Endothelial cell of umbilical vein (primary cell): ENCODE data around the gene SPECC1L. TPM values are rescaled to one million over a fixed set of nuclear protein-coding genes. Genes with fewer than 3 reads are reported as not detected.

ENCODE experiments used
- BruUV-seq: library from RNA; stranded (reverse); fragments of 400-500 nt; replicated peaks from 2 replicates; lab custom pipeline; 2021; lab: Mats Ljungman, UMichigan
- CTCF ChIA-PET: fragments of 300-600, 350-600 bp; sonication (Branson Sonifier 250); formaldehyde crosslinking; loops from one replicate; lab custom pipeline; 2021; ENCODE audit warnings: antibody characterized with exemption, inconsistent platforms; lab: Charles Lee
- POLR2A ChIA-PET: fragments of 300-600, 350-600 bp; sonication (Branson Sonifier 250); formaldehyde crosslinking; loops from one replicate; lab custom pipeline; 2021; ENCODE audit warnings: antibody characterized with exemption, inconsistent platforms; lab: Charles Lee
- DNase-seq: peaks from one replicate; pipeline ENCODE4 v3.0.0-alpha.2; 2011; ENCODE audit warnings: low read depth, low spot score
- FAIRE-seq: peaks from 2 replicates; lab custom pipeline; 2011; peaks lifted over from hg19 to GRCh38; lab: Jason Lieb, UNC
- H2AFZ ChIP-seq: 2 replicates; pipeline ENCODE4 v1.6.0; 2012; ENCODE audit warnings: low read depth, low read length, control low read depth, inconsistent platforms
- H3K27ac ChIP-seq: 2 replicates; pipeline ENCODE4 v1.5.1; 2011; ENCODE audit warnings: low read depth, mild to moderate bottlenecking, control low read depth, low read length, moderate library complexity; ENCODE audit not compliant: insufficient read depth
- H3K27me3 ChIP-seq, 2 experiments: 2 replicates each; pipeline versions ENCODE4 v1.6.0 to v1.6.1; 2011; ENCODE audit warnings: low read length in 2 of 2, mixed read lengths in 1 of 2; ENCODE audit not compliant: control insufficient read depth in 2 of 2, insufficient read depth in 2 of 2
- H3K36me3 ChIP-seq, 2 experiments: 2 replicates in 1 of 2; 3 replicates in 1 of 2; pipeline ENCODE4 v1.5.1; 2011; ENCODE audit warnings: low read length in 2 of 2, mild to moderate bottlenecking in 1 of 2, moderate library complexity in 1 of 2; ENCODE audit not compliant: control insufficient read depth in 2 of 2, insufficient read depth in 2 of 2; ENCODE audit errors: extremely low read depth in 1 of 2
- H3K4me1 ChIP-seq: 3 replicates; pipeline ENCODE4 v1.5.1; 2011; ENCODE audit warnings: mild to moderate bottlenecking, low read length; ENCODE audit not compliant: control insufficient read depth, insufficient read depth; ENCODE audit errors: extremely low read depth
- H3K4me2 ChIP-seq: 2 replicates; pipeline ENCODE4 v1.6.1; 2011; ENCODE audit warnings: low read length, control low read depth, mixed read lengths; ENCODE audit not compliant: insufficient read depth
- H3K4me3 ChIP-seq, 3 experiments: fragments of 200-600 bp in 1 of 3; sonication (generic), shearing (Covaris generic) in 1 of 3; replicated peaks in 1 of 3; 2 replicates each; pipeline ENCODE4 v1.5.1; 2011 to 2016; ENCODE audit warnings: control low read depth in 3 of 3, low read length in 3 of 3, mild to moderate bottlenecking in 2 of 3, inconsistent platforms in 1 of 3, low read depth in 1 of 3, moderate library complexity in 1 of 3; ENCODE audit not compliant: insufficient read depth in 1 of 3
- H3K79me2 ChIP-seq: 2 replicates; pipeline ENCODE4 v1.6.0; 2012; ENCODE audit warnings: low read length, inconsistent platforms; ENCODE audit not compliant: control insufficient read depth, insufficient read depth
- H3K9ac ChIP-seq: replicated peaks from 2 replicates; pipeline ENCODE3; 2011; ENCODE audit warnings: low read length, control low read depth; ENCODE audit not compliant: insufficient read depth; ENCODE audit errors: extremely low read depth
- H3K9me1 ChIP-seq: replicated peaks from 3 replicates; pipeline ENCODE4 v1.6.0; 2011; ENCODE audit warnings: mild to moderate bottlenecking, low read length; ENCODE audit not compliant: control insufficient read depth, insufficient read depth; ENCODE audit errors: extremely low read depth
- H3K9me3 ChIP-seq: replicated peaks from 2 replicates; pipeline ENCODE4 v1.5.1; 2012; ENCODE audit warnings: low read length, inconsistent platforms; ENCODE audit not compliant: control insufficient read depth, insufficient read depth
- H4K20me1 ChIP-seq: replicated peaks from 2 replicates; pipeline ENCODE3; 2011; ENCODE audit warnings: mild to moderate bottlenecking, low read length; ENCODE audit not compliant: control insufficient read depth, insufficient read depth; ENCODE audit errors: extremely low read depth
- CTCF ChIP-seq, 2 donors: IDR thresholded peaks; 1 replicate in 1 of 2; 2 replicates in 1 of 2; pipeline ENCODE4 v1.5.1; 2011; ENCODE audit warnings: low read length in 2 of 2, mild to moderate bottlenecking in 2 of 2, moderate library complexity in 2 of 2, control low read depth in 1 of 2, inconsistent platforms in 1 of 2, low read depth in 1 of 2; ENCODE audit not compliant: insufficient read depth in 1 of 2; ENCODE audit errors: extremely low read depth in 1 of 2
- EZH2 ChIP-seq: IDR thresholded peaks from 2 replicates; pipeline ENCODE4 v1.6.1; 2012; ENCODE audit warnings: borderline replicate concordance, low read depth, mild to moderate bottlenecking, moderate library complexity, low read length, inconsistent platforms; ENCODE audit not compliant: severe bottlenecking
- FOS ChIP-seq: IDR thresholded peaks from 2 replicates; pipeline ENCODE4 v1.6.1; 2011; ENCODE audit warnings: mild to moderate bottlenecking, low read length, moderate library complexity, borderline replicate concordance; ENCODE audit not compliant: insufficient read depth
- GATA2 ChIP-seq: IDR thresholded peaks from 2 replicates; pipeline ENCODE4 v1.7.0; 2011; ENCODE audit warnings: low read depth, mild to moderate bottlenecking, moderate library complexity, mixed read lengths, low read length; ENCODE audit not compliant: insufficient read length, insufficient read depth
- JUN ChIP-seq: IDR thresholded peaks from 2 replicates; pipeline ENCODE4 v1.6.1; 2011; ENCODE audit warnings: borderline replicate concordance, low read depth; ENCODE audit not compliant: insufficient read length, insufficient read depth
- MAX ChIP-seq: IDR thresholded peaks from 2 replicates; pipeline ENCODE4 v1.6.1; 2011; ENCODE audit not compliant: insufficient read depth, insufficient read length
- MYC ChIP-seq: IDR thresholded peaks from one replicate; pipeline ENCODE4 v1.6.1; 2011; ENCODE audit warnings: mild to moderate bottlenecking, low read depth, low read length
- POLR2A ChIP-seq: IDR thresholded peaks from 2 replicates; pipeline ENCODE4 v1.6.1; 2012; ENCODE audit warnings: low read depth, mild to moderate bottlenecking, control low read depth, low read length
- POLR2AphosphoS5 ChIP-seq: IDR thresholded peaks from 2 replicates; pipeline ENCODE4 v1.6.1; 2012; ENCODE audit warnings: low read depth, mild to moderate bottlenecking, control low read depth, low read length, moderate library complexity; ENCODE audit not compliant: insufficient read depth
- dilution Hi-C: fragments of 300-500 bp; cut with MboI; formaldehyde crosslinking; loops from one replicate; pipeline ENCODE4 v1.15.0; 2019; ENCODE audit warnings: low sequenced_read_pairs; ENCODE audit not compliant: extremely low pct_ligation_motif_present
- intact Hi-C: fragments of 100-400 bp; cut with micrococcal nuclease; formaldehyde crosslinking; loops from one replicate; pipeline ENCODE4 v1.10.0; 2022
- polyA plus RNA-seq, 4 experiments: library from polyadenylated mRNA; depleted of rRNA in 3 of 4; stranded (reverse) in 3 of 4; unstranded in 1 of 4; fragments of >200 nt; gene quantifications; 2 replicates each; pipeline versions ENCODE4 v1.2.1 to v1.2.3, GENCODE V29; 2011 to 2012; ENCODE audit warnings: missing spikeins in 1 of 4
- total RNA-seq: library from RNA; stranded (reverse); gene quantifications from 2 replicates; pipeline ENCODE4 v1.2.3, GENCODE V29; 2021

SPECC1L gene
- total and polyA plus RNA-seq, 2 donors (not counting 3 experiments of a cell fraction or from before 2014, with no cell fraction given), result 22.8 to 79.3 TPM

- H2AFZ ChIP-seq, result no peak overlapping the region
- H4K20me1 ChIP-seq, result no peaks in the 10 kb centered on the region
- peaks cover 0 to 15% of the 10 kb centered on the region in 2 experiments for H3K36me3 ChIP-seq
- ChIA-PET POLR2A (no interaction called here), CTCF (interaction anchor here (1.2 to 1.9 kb wide), 2 partner anchors 12 to 17 kb away, joined by 3 to 7 read pairs; no protein-coding TSS in a partner anchor)
- no peak overlapping the region for H3K4me3 ChIP-seq
- BruUV-seq, result no TSS peak
- FAIRE-seq, result no peak
- H3K27me3 ChIP-seq, result no peaks in the 10 kb centered on the region
- H3K27ac ChIP-seq, result no peak overlapping the region
- TF ChIP-seq GATA2, result no peak
- no peak for TF ChIP-seq EZH2
- no peak for TF ChIP-seq POLR2AphosphoS5
- no peak for TF ChIP-seq MYC
- TF ChIP-seq CTCF (IDR thresholded peaks at IDR 0.05; ENCODE audit: extremely low read depth in 1 of 2, insufficient read depth in 1 of 2, low read depth in 1 of 2, low read length in 2 of 2), result no peak
- TF ChIP-seq FOS, result no peak
- no peak for TF ChIP-seq JUN
- no peak for TF ChIP-seq MAX
- no peak for TF ChIP-seq POLR2A
- intact Hi-C loops, result no loop called here
- H3K4me2 ChIP-seq, result no peak overlapping the region
- DNase-seq, result no peak
- H3K9me3 ChIP-seq, result no peaks in the 10 kb centered on the region
- dilution Hi-C loops, result no loop called here
- H3K9ac ChIP-seq, result no peak overlapping the region
- H3K9me1 ChIP-seq, result no peaks in the 10 kb centered on the region
- H3K4me1 ChIP-seq, result peaks cover 28% of the 10 kb centered on the region
- no peaks in the 10 kb centered on the region for H3K79me2 ChIP-seq
Measured at GRCh38 chr22:24418786-24419474, 148.3 kb downstream of the SPECC1L start.
